Activated CD4-positive, alpha-beta T cell treated with anti-CD3 and anti-CD28 coated beads, Interleukin-2, amount 50 U/mL, for 48 hours (primary cell): Measurements from ENCODE around the gene ZNF540.
"Not testable (repeated sequence)": the region's sequence is repeated elsewhere in the genome, so short reads cannot be mapped to it uniquely, and the experiment has no call there.

ENCODE experiments used
- DNase-seq, 2 experiments: peaks; one replicate each; pipeline ENCODE4 v3.0.0-alpha.2; 2020

Gene ZNF540

GRCh38 chr19:37594304-37594981 is at the start of gene ZNF540, which contains the start of gene ZNF571:
ZNF540 (plus strand) TSS chr19:37594876; CDS start chr19:37598448, 3,572 bp downstream.
ZNF571 (minus strand) TSS chr19:37594792; CDS start chr19:37586676, 8,116 bp downstream.
- DNase-seq, result peak; percentile 90 to 93

DNA sequence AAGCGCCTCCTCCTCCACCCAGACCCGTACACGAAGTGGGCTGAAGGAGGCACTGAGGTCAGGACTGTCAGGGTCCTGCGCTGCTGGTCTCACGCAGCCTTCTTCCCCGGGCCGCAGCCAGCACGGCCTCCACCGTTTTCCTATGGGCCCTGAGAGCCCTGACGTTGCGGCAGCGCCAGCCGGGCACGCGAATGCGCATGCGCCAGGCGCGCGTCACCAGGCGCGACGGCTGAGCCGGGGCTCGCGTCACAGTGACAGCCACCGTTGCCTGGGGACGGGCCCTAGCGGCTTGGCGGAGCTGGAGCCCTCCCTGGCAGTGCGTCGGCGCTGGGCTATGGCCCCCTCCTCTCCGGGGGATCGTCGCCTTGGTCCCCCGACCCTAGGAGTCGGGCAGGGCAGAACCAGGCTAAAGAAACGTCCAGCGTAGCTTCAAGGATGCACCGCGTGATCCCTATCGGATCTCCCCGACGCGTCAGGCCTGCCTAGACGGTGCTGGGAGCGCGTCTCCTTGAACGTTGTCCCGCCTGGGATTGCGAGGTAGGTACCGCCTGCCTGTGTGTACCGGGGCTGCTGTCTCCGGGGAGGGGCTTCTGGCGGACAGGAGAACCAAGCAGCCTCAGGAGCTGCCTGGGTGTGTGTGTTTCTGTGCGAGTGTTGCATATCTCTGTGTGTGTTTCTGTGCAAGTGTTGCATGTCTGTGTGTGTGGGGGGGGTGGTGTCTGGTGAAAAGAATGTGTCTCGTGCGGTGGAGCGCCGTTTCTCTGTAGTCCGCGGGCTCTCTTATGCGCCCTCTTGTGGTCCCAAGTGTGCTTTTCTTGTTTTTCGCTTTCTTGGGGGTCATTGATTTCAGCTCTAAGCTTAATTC is 43.3 kb upstream of the ZNF540 start:
- peak; percentile 42 to 51 for DNase-seq

DNA sequence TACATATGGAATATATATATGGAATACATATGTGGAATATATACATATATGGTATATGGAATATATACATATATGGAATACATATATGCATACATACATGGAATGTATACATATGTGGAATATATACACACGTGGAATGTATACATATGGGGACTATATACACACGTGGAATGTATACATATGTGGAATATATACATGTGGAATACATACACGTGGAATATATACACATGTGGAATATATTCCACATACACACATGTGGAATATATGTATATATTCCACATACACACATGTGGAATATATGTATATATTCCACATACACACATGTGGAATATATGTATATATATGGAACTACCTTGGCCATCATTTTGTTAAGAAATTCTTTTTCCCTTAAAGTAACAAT is 31.2 kb upstream of the ZNF540 start:
- DNase-seq, result no peak

- DNase-seq, result no peak
Measured at GRCh38 chr19:37564624-37565369, 29.9 kb upstream of the ZNF540 start.

DNA sequence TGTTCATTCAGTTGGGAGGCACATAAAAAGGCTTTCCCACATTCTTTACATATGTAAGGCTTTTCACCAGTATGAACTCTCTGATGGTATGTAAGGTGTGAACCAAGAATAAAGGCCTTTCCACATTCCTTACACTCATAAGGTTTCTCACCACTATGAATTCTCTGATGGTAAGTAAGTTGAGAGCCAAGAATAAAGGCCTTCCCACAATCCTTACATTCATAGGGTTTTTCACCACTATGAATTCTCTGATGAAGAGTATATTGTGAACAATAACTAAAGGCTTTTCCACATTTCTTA is 29.4 kb upstream of the ZNF540 start:
- DNase-seq, result no peak

DNA sequence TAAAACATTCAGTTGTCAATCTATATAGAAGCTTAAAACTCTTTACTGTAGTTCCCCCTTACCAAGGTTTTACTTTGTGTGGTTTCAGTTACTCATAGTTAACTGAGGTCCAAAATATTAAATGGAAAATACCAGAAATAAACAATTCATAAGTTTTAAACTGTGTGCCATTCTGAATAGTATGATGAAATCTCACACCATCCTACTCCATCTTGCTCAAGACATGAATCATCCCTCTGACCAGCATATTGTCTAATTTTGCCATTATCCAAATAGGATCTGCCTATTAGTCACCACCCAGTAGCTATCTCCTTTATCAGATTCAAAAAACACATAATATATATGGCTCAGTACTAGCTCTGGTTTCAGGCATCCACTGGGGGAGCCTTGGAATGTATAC is 22.5 kb upstream of the ZNF540 start:
- no peak for DNase-seq

DNA sequence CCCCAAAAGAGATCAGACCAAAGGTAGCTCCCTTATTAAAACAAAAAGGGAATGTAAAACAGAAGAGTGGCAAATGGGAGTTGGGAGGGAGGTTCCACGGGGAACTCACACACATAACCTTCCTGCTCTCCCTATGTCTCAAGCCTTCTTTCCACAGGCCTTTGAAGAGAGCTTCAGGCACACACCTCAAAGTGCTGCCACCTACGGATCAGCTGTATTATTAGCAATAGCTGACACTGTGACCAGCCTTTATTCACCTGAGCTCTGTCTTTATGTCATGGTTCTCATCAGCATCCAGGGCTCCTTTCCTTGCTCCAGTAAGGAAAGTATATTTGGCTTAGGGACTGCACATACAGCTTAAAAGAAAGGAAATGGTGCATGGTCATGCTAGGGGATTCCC is 11.3 kb upstream of the ZNF540 start:
- no peak for DNase-seq

DNA sequence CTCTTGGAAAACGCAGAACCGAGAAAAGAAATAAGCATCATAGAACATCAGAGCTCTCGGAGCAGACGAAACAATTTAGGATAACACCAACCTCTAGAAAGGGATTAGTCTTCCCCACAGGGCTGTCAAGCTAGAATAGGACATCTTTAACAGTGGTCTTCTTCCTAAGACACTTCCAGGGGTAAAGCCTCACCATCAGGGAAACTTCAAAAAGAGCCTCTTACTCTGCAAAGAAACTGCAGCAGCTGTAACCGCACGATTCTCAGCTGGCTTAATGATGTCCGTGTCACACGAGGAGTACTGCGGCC is 726 bp upstream of the ZNF540 start:
- no peak for DNase-seq

DNA sequence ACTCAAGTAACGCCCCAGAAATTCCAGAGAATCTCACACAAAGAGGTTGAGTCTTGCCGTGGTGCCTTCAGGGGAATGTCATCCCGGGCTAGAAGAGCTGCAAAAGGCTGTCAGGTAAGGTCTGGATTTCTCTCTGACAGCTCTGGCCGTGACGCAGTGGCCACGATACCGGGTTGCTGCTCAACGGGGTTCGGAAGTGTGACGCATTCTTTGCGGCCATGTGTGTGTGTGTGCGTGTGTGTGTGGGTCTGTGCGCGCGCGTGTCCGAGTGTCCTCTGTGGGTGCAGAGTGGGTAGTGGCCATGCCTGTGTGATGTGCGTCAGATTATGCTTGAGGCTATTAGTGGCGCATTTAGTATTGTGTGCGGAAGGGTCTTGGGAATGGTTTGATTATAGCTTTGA is 306 bp downstream of the ZNF540 start:
- DNase-seq, result peak; percentile 57 to 59

GRCh38 chr19:37635076-37636056 is 40.7 kb downstream of the ZNF540 start:
- DNase-seq, result no peak

GRCh38 chr19:37654118-37654517 is 59.4 kb downstream of the ZNF540 start:
- no peak for DNase-seq

- DNase-seq, result peak; percentile 26 to 47
Measured at GRCh38 chr19:37654629-37655300, 60.1 kb downstream of the ZNF540 start.

GRCh38 chr19:37655301-37655688 is 60.6 kb downstream of the ZNF540 start, which contains the start of gene ZFP30:
ZFP30 (minus strand) TSS chr19:37655465; CDS start chr19:37647822, 7,643 bp downstream.
- peak; percentile 86 to 88 for DNase-seq

DNA sequence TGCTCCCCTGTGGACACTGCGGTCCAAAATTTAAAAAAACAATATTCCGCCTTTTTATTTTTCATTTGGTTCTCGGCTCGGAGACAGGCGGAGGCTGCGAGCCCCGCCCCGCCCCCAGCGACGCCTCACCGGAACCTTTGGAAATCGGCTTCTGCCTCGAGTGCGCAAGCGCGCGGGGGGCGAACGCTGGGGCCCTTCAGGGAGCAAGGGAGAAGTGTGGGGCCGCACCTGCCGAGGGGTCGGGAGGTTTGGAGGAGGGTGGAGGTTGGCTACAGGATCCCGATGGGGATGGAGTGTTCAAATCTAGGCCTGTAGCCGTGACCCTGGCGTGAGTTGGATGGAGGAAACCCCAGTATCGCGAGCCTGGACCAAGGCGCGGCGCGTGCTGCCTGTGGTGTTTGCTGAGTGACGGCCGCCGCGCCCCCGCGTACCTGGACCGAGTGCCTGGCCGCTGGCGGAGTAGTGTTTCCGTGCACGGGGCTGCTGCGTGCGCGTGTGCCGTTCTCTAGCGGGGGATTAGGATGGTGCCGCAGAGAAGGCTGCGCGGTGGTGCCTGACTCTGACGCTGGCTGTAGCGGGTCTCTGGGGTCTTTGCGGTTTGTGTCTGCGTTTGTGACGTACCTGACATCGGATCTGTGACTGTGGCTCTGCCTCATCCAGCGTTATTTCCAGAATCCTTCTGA is 61.2 kb downstream of the ZNF540 start:
- DNase-seq, result peak; percentile 87 to 90

GRCh38 chr19:37657157-37657556 is 62.5 kb downstream of the ZNF540 start:
- not testable (repeated sequence) for DNase-seq
